ENCODE results near the gene TMEM198. TPM values are rescaled to one million over a fixed set of nuclear protein-coding genes. Genes with fewer than 3 reads are reported as not detected.

TMEM198 gene
- total and polyA plus RNA-seq, 2 experiments from 2014 or later, result 1.7 to 5.8 TPM

DNA sequence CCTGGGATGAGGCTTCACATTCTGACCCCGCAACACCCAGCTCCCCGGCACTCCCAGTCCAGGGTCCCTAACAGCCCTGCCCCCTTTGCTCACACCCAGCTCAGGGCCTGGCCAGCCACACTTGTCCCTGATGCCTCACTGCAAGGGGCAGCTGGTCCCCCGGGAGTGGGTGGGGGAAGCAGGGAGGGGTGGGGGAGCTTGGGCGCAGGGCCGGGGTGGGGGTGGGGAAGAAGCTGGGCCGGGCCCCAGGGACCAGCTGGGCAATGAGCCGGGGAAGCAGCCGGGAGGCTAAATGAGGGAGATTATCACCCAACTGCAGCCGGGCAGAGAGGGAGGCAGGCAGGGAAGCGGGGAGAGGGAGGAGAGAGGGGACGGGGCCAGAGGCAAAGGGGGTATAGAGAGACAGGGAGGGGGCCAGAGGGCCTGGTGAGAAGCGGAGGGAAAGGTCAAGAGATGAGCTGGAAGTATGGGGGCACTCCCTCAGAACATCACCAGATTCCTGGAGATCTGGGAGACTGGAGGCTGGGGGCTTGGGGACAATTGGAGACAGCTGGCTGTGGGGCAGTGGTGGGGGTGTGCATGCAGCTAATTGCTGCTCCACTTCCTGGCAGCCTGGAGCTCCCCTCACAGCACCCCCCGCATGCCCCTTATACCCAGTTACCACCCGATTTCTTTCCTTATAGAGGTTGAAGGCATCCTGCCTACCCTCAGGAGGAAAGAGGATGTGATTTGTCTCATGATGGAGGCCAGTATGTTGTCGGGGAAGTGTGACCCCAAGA lies 32.1 kb upstream of the TMEM198 start:
- Histone ChIP-seq H3K27me3 (replicated peaks; ENCODE audit: insufficient read depth) (peaks cover 17% of the 10 kb centered on the region), H3K27ac (no peak overlapping the region), H3K9me3 (ENCODE audit: low read depth) (no peaks in the 10 kb centered on the region), H3K36me3 (ENCODE audit: low read depth) (no peaks in the 10 kb centered on the region), H3K9me2 (ENCODE audit: insufficient read depth) (no peaks in the 10 kb centered on the region), H3K4me1 (ENCODE audit: insufficient read depth) (peaks cover 13% of the 10 kb centered on the region), H3F3A (ENCODE audit: insufficient read depth) (no peaks in the 10 kb centered on the region), H3K9ac (no peak overlapping the region), H3K79me2 (ENCODE audit: insufficient read depth) (no peaks in the 10 kb centered on the region), H4K20me1 (ENCODE audit: insufficient read depth) (no peaks in the 10 kb centered on the region), H3K4me3 (no peak overlapping the region), H3K4me2 (ENCODE audit: unreplicated experiment) (no peak overlapping the region), H2AFZ (no peak overlapping the region)
- DNase-seq, result no peak
- 34 to 38% methylated on average over 8 to 15 of the region's 15 CpGs for WGBS, 2 experiments (ENCODE audit: low coverage in 1 of 2, low lambda C conversion rate in 2 of 2, missing lambda C conversion rate in 2 of 2)
- in situ Hi-C loops (cut with MboI), result no loop called here
- TF ChIP-seq EZH2 (IDR thresholded peaks at IDR 0.05; ENCODE audit: insufficient read depth, poor library complexity, severe bottlenecking) (no peak), EZH2phosphoT487 (IDR thresholded peaks at IDR 0.05; ENCODE audit: insufficient read depth, low read depth) (no peak)

DNA sequence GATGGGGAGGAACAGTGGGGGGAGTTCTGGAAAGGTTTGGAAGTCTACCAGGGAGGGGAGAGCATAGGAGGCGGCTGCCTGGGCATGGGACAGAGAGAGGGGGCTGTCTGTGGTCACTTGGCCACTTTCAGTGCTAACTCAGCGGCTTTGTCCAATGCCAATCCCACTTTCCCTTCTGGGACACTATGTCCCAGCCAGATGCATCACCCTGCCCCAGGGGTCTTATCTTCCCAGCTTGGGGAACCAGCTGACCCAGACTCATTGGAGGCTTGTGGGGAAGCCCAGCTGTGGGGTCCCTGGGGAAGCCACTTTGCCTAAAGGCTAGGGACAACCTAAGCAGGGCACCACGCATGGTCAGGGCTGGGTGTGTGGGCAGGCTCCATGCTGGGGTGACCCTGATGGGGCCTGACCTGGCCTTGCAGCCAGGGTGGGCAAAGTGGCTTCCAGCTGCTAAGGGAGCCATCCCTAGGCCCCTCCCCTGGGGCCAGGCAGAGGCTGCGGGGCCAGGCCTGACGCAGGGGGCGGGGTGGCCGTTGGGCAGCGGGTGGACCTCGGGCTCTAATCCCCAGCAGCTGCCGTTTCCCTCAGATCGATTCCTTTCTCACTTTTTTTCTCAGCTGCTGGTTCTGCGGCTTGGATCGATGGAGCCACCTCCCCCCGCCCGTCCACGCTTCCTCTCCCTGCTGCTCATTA lies 31.2 kb upstream of the TMEM198 start:
- Histone ChIP-seq H3K4me2 (ENCODE audit: unreplicated experiment) (no peak overlapping the region), H3K9me2 (ENCODE audit: insufficient read depth) (no peaks in the 10 kb centered on the region)
- in situ Hi-C loops (cut with MboI), result no loop called here

DNA sequence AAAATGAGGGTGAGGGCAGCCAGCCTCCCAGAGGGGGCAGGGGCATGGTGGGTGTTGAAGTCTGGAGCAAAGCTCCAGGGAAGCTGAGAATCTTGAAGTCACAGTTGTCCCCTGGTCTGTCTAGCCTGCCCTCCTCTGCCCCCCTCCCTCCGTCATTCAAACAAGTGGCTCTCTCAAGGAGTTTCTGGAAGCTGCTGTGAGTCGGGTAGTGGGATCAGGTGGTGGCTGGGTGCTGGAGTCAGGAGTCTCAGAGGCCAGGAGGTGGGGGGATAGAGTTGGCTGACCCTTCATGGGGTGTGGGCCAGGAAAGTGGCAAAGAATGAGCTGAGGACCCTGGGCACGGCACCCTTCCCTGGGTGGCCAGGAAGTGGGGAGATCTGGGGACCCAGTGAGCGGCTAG lies 30.0 kb upstream of the TMEM198 start:
- TF ChIP-seq EZH2phosphoT487 (IDR thresholded peaks at IDR 0.05; ENCODE audit: insufficient read depth, low read depth), result no peak
- no peak for TF ChIP-seq EZH2 (IDR thresholded peaks at IDR 0.05; ENCODE audit: insufficient read depth, poor library complexity, severe bottlenecking)
- in situ Hi-C loops (cut with MboI), result no loop called here
- H3K9me2 ChIP-seq (ENCODE audit: insufficient read depth), result no peaks in the 10 kb centered on the region
- no peak overlapping the region for H3K27ac ChIP-seq
- H3K4me3 ChIP-seq, result no peak overlapping the region
- H3K79me2 ChIP-seq (ENCODE audit: insufficient read depth), result no peaks in the 10 kb centered on the region
- no peak overlapping the region for H2AFZ ChIP-seq
- H4K20me1 ChIP-seq (ENCODE audit: insufficient read depth), result no peaks in the 10 kb centered on the region
- no peaks in the 10 kb centered on the region for H3F3A ChIP-seq (ENCODE audit: insufficient read depth)
- DNase-seq, result no peak
- H3K27me3 ChIP-seq (replicated peaks; ENCODE audit: insufficient read depth), result peaks cover 17% of the 10 kb centered on the region
- H3K9me3 ChIP-seq (ENCODE audit: low read depth), result no peaks in the 10 kb centered on the region
- no peak overlapping the region for H3K9ac ChIP-seq
- 14 to 26% methylated on average over 4 of the region's 4 CpGs for WGBS, 2 experiments (ENCODE audit: low coverage in 1 of 2, low lambda C conversion rate in 2 of 2, missing lambda C conversion rate in 2 of 2)
- no peaks in the 10 kb centered on the region for H3K36me3 ChIP-seq (ENCODE audit: low read depth)
- H3K4me1 ChIP-seq (ENCODE audit: insufficient read depth), result peaks cover 13% of the 10 kb centered on the region
- H3K4me2 ChIP-seq (ENCODE audit: unreplicated experiment), result no peak overlapping the region

More for the DNA sequence above, 31.2 kb upstream of the TMEM198 start:
- Histone ChIP-seq H3K27me3 (replicated peaks; ENCODE audit: insufficient read depth) (peaks cover 17% of the 10 kb centered on the region), H3K4me3 (no peak overlapping the region), H3K36me3 (ENCODE audit: low read depth) (no peaks in the 10 kb centered on the region), H3K9ac (no peak overlapping the region), H3F3A (ENCODE audit: insufficient read depth) (no peaks in the 10 kb centered on the region), H3K79me2 (ENCODE audit: insufficient read depth) (no peaks in the 10 kb centered on the region), H3K9me3 (ENCODE audit: low read depth) (no peaks in the 10 kb centered on the region), H2AFZ (no peak overlapping the region), H3K27ac (no peak overlapping the region), H3K4me1 (ENCODE audit: insufficient read depth) (peaks cover 13% of the 10 kb centered on the region), H4K20me1 (ENCODE audit: insufficient read depth) (no peaks in the 10 kb centered on the region)
- WGBS, 2 experiments (ENCODE audit: low coverage in 1 of 2, low lambda C conversion rate in 2 of 2, missing lambda C conversion rate in 2 of 2), result 28 to 32% methylated on average over 9 to 16 of the region's 16 CpGs
- no peak for DNase-seq
- TF ChIP-seq EZH2 (IDR thresholded peaks at IDR 0.05; ENCODE audit: insufficient read depth, poor library complexity, severe bottlenecking) (no peak), EZH2phosphoT487 (IDR thresholded peaks at IDR 0.05; ENCODE audit: insufficient read depth, low read depth) (no peak)

DNA sequence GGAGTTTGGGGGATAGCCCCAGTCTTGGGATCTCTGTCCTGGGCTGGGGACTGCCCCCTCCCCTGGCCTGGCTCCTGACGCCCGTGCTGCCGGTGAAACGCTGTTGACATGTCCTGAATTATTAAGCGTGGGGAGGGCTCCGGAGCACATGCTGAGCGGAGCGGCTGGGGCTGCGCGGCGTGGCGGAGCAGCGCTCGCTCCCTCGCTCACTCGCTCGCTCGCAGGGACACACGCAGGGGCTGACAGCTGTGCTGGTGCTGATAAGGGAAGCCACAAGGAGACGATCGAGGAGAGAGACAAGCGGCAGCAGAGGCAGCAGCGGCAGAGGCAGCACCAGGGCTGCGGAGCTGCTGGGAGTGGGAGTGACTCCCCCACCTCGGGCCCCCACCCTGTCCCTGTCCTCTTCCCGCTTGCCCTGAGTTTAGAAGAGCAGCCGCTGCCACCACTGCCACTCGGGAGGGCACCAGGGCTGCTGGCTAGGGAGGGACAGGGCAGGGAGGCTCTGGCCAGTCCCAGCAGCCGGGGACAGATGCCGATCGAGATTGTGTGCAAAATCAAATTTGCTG lies 29.5 kb upstream of the TMEM198 start, which contains the start of gene ASIC4:
ASIC4 (plus strand) TSS at position 287 of the 566 bp plus-strand sequence; CDS start at position 530, 243 bp downstream.
- in situ Hi-C loops (cut with MboI), result no loop called here
- no peak within 1 kb of the TSS for H3K4me3 ChIP-seq

More for the DNA sequence above, 29.5 kb upstream of the TMEM198 start, which contains the start of gene ASIC4:
- no peaks in the 10 kb centered on the region for H3K9me3 ChIP-seq (ENCODE audit: low read depth)
- TF ChIP-seq EZH2phosphoT487 (IDR thresholded peaks at IDR 0.05; ENCODE audit: insufficient read depth, low read depth) (no peak), EZH2 (IDR thresholded peaks at IDR 0.05; ENCODE audit: insufficient read depth, poor library complexity, severe bottlenecking) (no peak)
- DNase-seq, result no peak
- H3K79me2 ChIP-seq (ENCODE audit: insufficient read depth), result no peaks in the 10 kb centered on the region
- H3K4me2 ChIP-seq (ENCODE audit: unreplicated experiment), result no peak within 1 kb of the TSS
- no peak within 1 kb of the TSS for H3K9ac ChIP-seq
- H3F3A ChIP-seq (ENCODE audit: insufficient read depth), result no peaks in the 10 kb centered on the region
- 26% methylated on average over 28 of the region's 31 CpGs for WGBS, 2 experiments (ENCODE audit: low coverage in 1 of 2, low lambda C conversion rate in 2 of 2, missing lambda C conversion rate in 2 of 2)
- H3K27me3 ChIP-seq (replicated peaks; ENCODE audit: insufficient read depth), result peaks cover 17% of the 10 kb centered on the region
- peaks cover 10% of the 10 kb centered on the region for H3K4me1 ChIP-seq (ENCODE audit: insufficient read depth)
- H3K27ac ChIP-seq, result no peak within 1 kb of the TSS
- no peaks in the 10 kb centered on the region for H4K20me1 ChIP-seq (ENCODE audit: insufficient read depth)
- no peaks in the 10 kb centered on the region for H3K9me2 ChIP-seq (ENCODE audit: insufficient read depth)
- no peaks in the 10 kb centered on the region for H3K36me3 ChIP-seq (ENCODE audit: low read depth)
- no peak within 1 kb of the TSS for H2AFZ ChIP-seq

All from GM23248 (cell line).